ENCODE data around the gene FMN1. TPM values are rescaled to one million over a fixed set of nuclear protein-coding genes. Genes with fewer than 3 reads are reported as not detected.

The FMN1 gene
- total and polyA plus RNA-seq, 4 donors = 0.26 to 23.4 (median 9.8) TPM

DNA sequence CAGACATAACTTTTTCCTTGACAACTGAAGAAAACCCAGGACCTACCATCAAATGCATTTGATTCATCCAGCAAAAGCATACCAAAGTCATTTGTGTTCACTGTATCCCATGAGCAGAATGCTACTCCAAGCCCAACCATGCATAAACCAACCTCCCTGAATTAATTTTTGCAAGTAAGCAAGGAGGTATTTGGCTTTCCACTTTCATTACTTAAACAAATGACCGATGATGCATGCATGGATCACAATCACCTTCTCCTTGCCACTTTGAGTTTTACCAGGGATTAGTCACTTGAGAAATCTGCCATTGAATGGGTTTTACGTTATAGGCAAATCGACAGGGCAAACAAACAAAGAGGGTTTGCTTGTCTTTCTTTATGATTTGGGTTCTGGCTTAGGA is 214.8 kb downstream of the FMN1 start:
- 65 to 69% methylated on average over 3 of the region's 3 CpGs for WGBS, 2 donors
- no peak for ATAC-seq (ENCODE audit: low FRiP score)

GRCh38 chr15:32977506-32977905 is 217.0 kb downstream of the FMN1 start:
- WGBS, 2 donors = 90 to 93% methylated on average over 1 of the region's 1 CpG
- Histone ChIP-seq H3K36me3 (ENCODE audit: control insufficient read depth in 1 of 2, insufficient read depth in 2 of 2, low read length in 1 of 2) (no peaks in the 10 kb centered on the region), H3K27me3 (ENCODE audit: control insufficient read depth in 1 of 2, insufficient read depth in 2 of 2, low read length in 1 of 2) (no peaks in the 10 kb centered on the region), H3K4me3 (ENCODE audit: low read length in 2 of 2) (no peak overlapping the region), H3K4me1 (ENCODE audit: control insufficient read depth in 1 of 2, insufficient read depth in 2 of 2, low read length in 2 of 2) (no peaks in the 10 kb centered on the region), H3K9me3 (ENCODE audit: control insufficient read depth, low read length) (no peaks in the 10 kb centered on the region), H3K27ac (ENCODE audit: low read depth in 1 of 2, low read length in 2 of 2) (no peak overlapping the region)
- no peak for DNase-seq
- intact Hi-C loops (cut with DNase I) = no loop called here
- ATAC-seq (ENCODE audit: low FRiP score) = no peak

More for the DNA sequence above, 214.8 kb downstream of the FMN1 start:
- H3K9me3 ChIP-seq (ENCODE audit: control insufficient read depth, low read length) = no peaks in the 10 kb centered on the region
- H3K27ac ChIP-seq (ENCODE audit: low read depth in 1 of 2, low read length in 2 of 2) = no peak overlapping the region
- H3K36me3 ChIP-seq (ENCODE audit: control insufficient read depth in 1 of 2, insufficient read depth in 2 of 2, low read length in 1 of 2) = no peaks in the 10 kb centered on the region
- H3K4me3 ChIP-seq (ENCODE audit: low read length in 2 of 2) = no peak overlapping the region
- no peaks in the 10 kb centered on the region for H3K4me1 ChIP-seq (ENCODE audit: control insufficient read depth in 1 of 2, insufficient read depth in 2 of 2, low read length in 2 of 2)
- intact Hi-C loops (cut with DNase I) = no loop called here
- H3K27me3 ChIP-seq (ENCODE audit: control insufficient read depth in 1 of 2, insufficient read depth in 2 of 2, low read length in 1 of 2) = no peaks in the 10 kb centered on the region
- no peak for DNase-seq

DNA sequence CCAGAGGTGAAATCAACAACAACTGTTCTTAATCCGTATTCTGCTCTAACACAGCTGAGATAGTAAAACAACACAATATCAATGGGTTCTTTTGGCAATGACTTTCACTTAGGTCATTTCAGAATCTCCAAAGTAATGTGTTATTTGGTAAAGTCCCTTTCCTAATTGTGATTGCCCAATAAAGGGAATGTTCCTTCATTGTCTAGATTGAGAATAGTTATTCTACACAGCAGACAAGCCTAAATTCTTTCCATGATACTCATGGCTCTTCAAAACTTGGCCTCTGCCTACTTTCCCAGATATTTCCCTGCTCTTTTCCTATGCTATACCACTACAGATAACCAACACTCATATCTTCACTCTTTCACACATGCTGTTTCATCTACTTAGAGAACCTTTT is 219.8 kb downstream of the FMN1 start:
- no peaks in the 10 kb centered on the region for H3K36me3 ChIP-seq (ENCODE audit: control insufficient read depth in 1 of 2, insufficient read depth in 2 of 2, low read length in 1 of 2)
- 91 to 95% methylated on average over 1 of the region's 1 CpG for WGBS, 2 donors
- H3K4me1 ChIP-seq (ENCODE audit: control insufficient read depth in 1 of 2, insufficient read depth in 2 of 2, low read length in 2 of 2) = no peaks in the 10 kb centered on the region
- H3K4me3 ChIP-seq (ENCODE audit: low read length in 2 of 2) = no peak overlapping the region
- no peak overlapping the region for H3K27ac ChIP-seq (ENCODE audit: low read depth in 1 of 2, low read length in 2 of 2)
- no peak for ATAC-seq (ENCODE audit: low FRiP score)
- no peaks in the 10 kb centered on the region for H3K9me3 ChIP-seq (ENCODE audit: control insufficient read depth, low read length)
- DNase-seq = no peak
- no peaks in the 10 kb centered on the region for H3K27me3 ChIP-seq (ENCODE audit: control insufficient read depth in 1 of 2, insufficient read depth in 2 of 2, low read length in 1 of 2)
- intact Hi-C loops (cut with DNase I) = no loop called here

GRCh38 chr15:32972686-32973085 is 221.8 kb downstream of the FMN1 start:
- Histone ChIP-seq H3K9me3 (ENCODE audit: control insufficient read depth, low read length) (no peaks in the 10 kb centered on the region), H3K36me3 (ENCODE audit: control insufficient read depth in 1 of 2, insufficient read depth in 2 of 2, low read length in 1 of 2) (no peaks in the 10 kb centered on the region), H3K4me3 (ENCODE audit: low read length in 2 of 2) (no peak overlapping the region), H3K4me1 (ENCODE audit: control insufficient read depth in 1 of 2, insufficient read depth in 2 of 2, low read length in 2 of 2) (no peaks in the 10 kb centered on the region), H3K27ac (ENCODE audit: low read depth in 1 of 2, low read length in 2 of 2) (no peak overlapping the region), H3K27me3 (ENCODE audit: control insufficient read depth in 1 of 2, insufficient read depth in 2 of 2, low read length in 1 of 2) (no peaks in the 10 kb centered on the region)
- DNase-seq (no peak), ATAC-seq (ENCODE audit: low FRiP score) (no peak)
- intact Hi-C loops (cut with DNase I) = no loop called here
- WGBS, 2 donors = 96% methylated on average over 2 of the region's 2 CpGs

GRCh38 chr15:32970847-32971246 is 223.7 kb downstream of the FMN1 start:
- 80 to 85% methylated on average over 11 of the region's 11 CpGs for WGBS, 2 donors
- Histone ChIP-seq H3K4me1 (ENCODE audit: control insufficient read depth in 1 of 2, insufficient read depth in 2 of 2, low read length in 2 of 2) (no peaks in the 10 kb centered on the region), H3K36me3 (ENCODE audit: control insufficient read depth in 1 of 2, insufficient read depth in 2 of 2, low read length in 1 of 2) (no peaks in the 10 kb centered on the region), H3K9me3 (ENCODE audit: control insufficient read depth, low read length) (no peaks in the 10 kb centered on the region), H3K27me3 (ENCODE audit: control insufficient read depth in 1 of 2, insufficient read depth in 2 of 2, low read length in 1 of 2) (no peaks in the 10 kb centered on the region), H3K27ac (ENCODE audit: low read depth in 1 of 2, low read length in 2 of 2) (no peak overlapping the region), H3K4me3 (ENCODE audit: low read length in 2 of 2) (no peak overlapping the region)
- DNase-seq = no peak
- ATAC-seq (ENCODE audit: low FRiP score) = no peak
- intact Hi-C loops (cut with DNase I) = no loop called here

DNA sequence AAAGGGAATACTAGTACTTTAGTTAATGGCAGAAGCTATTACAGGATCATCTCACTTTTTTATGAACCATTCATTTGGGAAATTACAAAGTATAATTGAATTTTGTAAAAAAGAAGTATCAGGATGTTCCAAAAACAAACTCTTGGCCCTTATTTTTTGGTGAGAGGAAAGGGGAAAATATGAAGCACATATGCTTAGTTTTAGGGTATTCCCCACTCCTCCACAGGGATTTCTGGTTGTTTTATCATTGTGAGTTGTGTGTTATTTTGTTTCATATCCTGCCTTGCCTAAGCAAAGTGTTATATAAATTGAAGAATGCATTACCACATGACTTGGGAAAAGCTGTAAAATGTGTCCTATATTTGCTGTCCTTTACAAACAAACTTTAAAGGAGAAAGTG is 227.0 kb downstream of the FMN1 start:
- H3K4me3 ChIP-seq (ENCODE audit: low read length in 2 of 2) = no peak overlapping the region
- H3K27ac ChIP-seq (ENCODE audit: low read depth in 1 of 2, low read length in 2 of 2) = no peak overlapping the region
- intact Hi-C loops (cut with DNase I) = no loop called here
- no peaks in the 10 kb centered on the region for H3K36me3 ChIP-seq (ENCODE audit: control insufficient read depth in 1 of 2, insufficient read depth in 2 of 2, low read length in 1 of 2)
- H3K4me1 ChIP-seq (ENCODE audit: control insufficient read depth in 1 of 2, insufficient read depth in 2 of 2, low read length in 2 of 2) = no peaks in the 10 kb centered on the region
- no peaks in the 10 kb centered on the region for H3K27me3 ChIP-seq (ENCODE audit: control insufficient read depth in 1 of 2, insufficient read depth in 2 of 2, low read length in 1 of 2)
- H3K9me3 ChIP-seq (ENCODE audit: control insufficient read depth, low read length) = no peaks in the 10 kb centered on the region
- DNase-seq (no peak), ATAC-seq (ENCODE audit: low FRiP score) (no peak)

- Histone ChIP-seq H3K36me3 (ENCODE audit: control insufficient read depth in 1 of 2, insufficient read depth in 2 of 2, low read length in 1 of 2) (no peaks in the 10 kb centered on the region), H3K27ac (ENCODE audit: low read depth in 1 of 2, low read length in 2 of 2) (no peak overlapping the region), H3K9me3 (ENCODE audit: control insufficient read depth, low read length) (no peaks in the 10 kb centered on the region), H3K4me3 (ENCODE audit: low read length in 2 of 2) (no peak overlapping the region), H3K27me3 (ENCODE audit: control insufficient read depth in 1 of 2, insufficient read depth in 2 of 2, low read length in 1 of 2) (no peaks in the 10 kb centered on the region), H3K4me1 (ENCODE audit: control insufficient read depth in 1 of 2, insufficient read depth in 2 of 2, low read length in 2 of 2) (no peaks in the 10 kb centered on the region)
- intact Hi-C loops (cut with DNase I) = no loop called here
- ATAC-seq (ENCODE audit: low FRiP score) (no peak), DNase-seq (no peak)
- 80 to 86% methylated on average over 2 of the region's 2 CpGs for WGBS, 2 donors
Measured at GRCh38 chr15:32966512-32966911, 228.0 kb downstream of the FMN1 start.

- H3K36me3 ChIP-seq (ENCODE audit: control insufficient read depth in 1 of 2, insufficient read depth in 2 of 2, low read length in 1 of 2) = no peaks in the 10 kb centered on the region
- 80 to 81% methylated on average over 6 of the region's 6 CpGs for WGBS, 2 donors
- no peaks in the 10 kb centered on the region for H3K27me3 ChIP-seq (ENCODE audit: control insufficient read depth in 1 of 2, insufficient read depth in 2 of 2, low read length in 1 of 2)
- intact Hi-C loops (cut with DNase I) = no loop called here
- no peak overlapping the region for H3K4me3 ChIP-seq (ENCODE audit: low read length in 2 of 2)
- no peaks in the 10 kb centered on the region for H3K9me3 ChIP-seq (ENCODE audit: control insufficient read depth, low read length)
- no peak overlapping the region for H3K27ac ChIP-seq (ENCODE audit: low read depth in 1 of 2, low read length in 2 of 2)
- no peaks in the 10 kb centered on the region for H3K4me1 ChIP-seq (ENCODE audit: control insufficient read depth in 1 of 2, insufficient read depth in 2 of 2, low read length in 2 of 2)
- ATAC-seq (ENCODE audit: low FRiP score) = no peak
- no peak for DNase-seq
Measured at GRCh38 chr15:32965897-32966296, 228.6 kb downstream of the FMN1 start.

GRCh38 chr15:32959077-32959476 is 235.4 kb downstream of the FMN1 start:
- Histone ChIP-seq H3K4me1 (ENCODE audit: control insufficient read depth in 1 of 2, insufficient read depth in 2 of 2, low read length in 2 of 2) (no peaks in the 10 kb centered on the region), H3K27ac (ENCODE audit: low read depth in 1 of 2, low read length in 2 of 2) (peak overlapping the region in 1 of 2 donors; percentile 28), H3K36me3 (ENCODE audit: control insufficient read depth in 1 of 2, insufficient read depth in 2 of 2, low read length in 1 of 2) (no peaks in the 10 kb centered on the region), H3K4me3 (ENCODE audit: low read length in 2 of 2) (no peak overlapping the region), H3K27me3 (ENCODE audit: control insufficient read depth in 1 of 2, insufficient read depth in 2 of 2, low read length in 1 of 2) (no peaks in the 10 kb centered on the region), H3K9me3 (ENCODE audit: control insufficient read depth, low read length) (no peaks in the 10 kb centered on the region)
- no peak for DNase-seq
- no peak for ATAC-seq (ENCODE audit: low FRiP score)
- 23 to 46% methylated on average over 1 of the region's 1 CpG for WGBS, 2 donors
- intact Hi-C loops (cut with DNase I) = no loop called here

Measured in aorta (tissue), 5 donors.